ENCODE measurements around the gene RENBP.

RENBP gene

DNA sequence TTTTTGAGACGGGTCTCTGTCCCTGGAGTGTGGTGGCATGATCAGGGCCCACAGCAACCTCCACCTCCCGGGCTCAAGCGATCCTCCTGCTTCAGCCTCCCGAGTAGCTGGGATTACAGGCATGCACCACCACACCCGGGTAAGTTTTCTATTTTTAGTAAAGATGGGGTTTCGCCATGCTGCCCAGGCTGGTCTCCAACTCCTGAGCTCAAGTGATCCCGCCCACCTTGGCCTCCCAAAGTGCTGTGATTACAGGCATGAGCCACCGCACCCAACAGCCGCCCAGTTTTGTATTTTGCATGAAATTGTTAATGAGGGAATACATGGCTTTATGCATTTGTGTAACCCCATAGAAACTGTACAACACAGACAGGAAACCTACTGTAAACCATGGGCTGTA is 15.6 kb downstream of the RENBP start:
- Histone ChIP-seq H3K9me3 (no peaks in the 10 kb centered on the region), H3K4me3 (ENCODE audit: low read depth, low read length) (no peak overlapping the region), H3K36me3 (peaks cover 32% of the 10 kb centered on the region), H3K27me3 (no peaks in the 10 kb centered on the region), H3K4me1 (peaks cover 13% of the 10 kb centered on the region)
- TF ChIP-seq, protein P1, sequence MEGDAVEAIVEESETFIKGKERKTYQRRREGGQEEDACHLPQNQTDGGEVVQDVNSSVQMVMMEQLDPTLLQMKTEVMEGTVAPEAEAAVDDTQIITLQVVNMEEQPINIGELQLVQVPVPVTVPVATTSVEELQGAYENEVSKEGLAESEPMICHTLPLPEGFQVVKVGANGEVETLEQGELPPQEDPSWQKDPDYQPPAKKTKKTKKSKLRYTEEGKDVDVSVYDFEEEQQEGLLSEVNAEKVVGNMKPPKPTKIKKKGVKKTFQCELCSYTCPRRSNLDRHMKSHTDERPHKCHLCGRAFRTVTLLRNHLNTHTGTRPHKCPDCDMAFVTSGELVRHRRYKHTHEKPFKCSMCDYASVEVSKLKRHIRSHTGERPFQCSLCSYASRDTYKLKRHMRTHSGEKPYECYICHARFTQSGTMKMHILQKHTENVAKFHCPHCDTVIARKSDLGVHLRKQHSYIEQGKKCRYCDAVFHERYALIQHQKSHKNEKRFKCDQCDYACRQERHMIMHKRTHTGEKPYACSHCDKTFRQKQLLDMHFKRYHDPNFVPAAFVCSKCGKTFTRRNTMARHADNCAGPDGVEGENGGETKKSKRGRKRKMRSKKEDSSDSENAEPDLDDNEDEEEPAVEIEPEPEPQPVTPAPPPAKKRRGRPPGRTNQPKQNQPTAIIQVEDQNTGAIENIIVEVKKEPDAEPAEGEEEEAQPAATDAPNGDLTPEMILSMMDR (IDR thresholded peaks at IDR 0.05; ENCODE audit: low read depth, low read length), result no peak
- DNase-seq, result no peak

DNA sequence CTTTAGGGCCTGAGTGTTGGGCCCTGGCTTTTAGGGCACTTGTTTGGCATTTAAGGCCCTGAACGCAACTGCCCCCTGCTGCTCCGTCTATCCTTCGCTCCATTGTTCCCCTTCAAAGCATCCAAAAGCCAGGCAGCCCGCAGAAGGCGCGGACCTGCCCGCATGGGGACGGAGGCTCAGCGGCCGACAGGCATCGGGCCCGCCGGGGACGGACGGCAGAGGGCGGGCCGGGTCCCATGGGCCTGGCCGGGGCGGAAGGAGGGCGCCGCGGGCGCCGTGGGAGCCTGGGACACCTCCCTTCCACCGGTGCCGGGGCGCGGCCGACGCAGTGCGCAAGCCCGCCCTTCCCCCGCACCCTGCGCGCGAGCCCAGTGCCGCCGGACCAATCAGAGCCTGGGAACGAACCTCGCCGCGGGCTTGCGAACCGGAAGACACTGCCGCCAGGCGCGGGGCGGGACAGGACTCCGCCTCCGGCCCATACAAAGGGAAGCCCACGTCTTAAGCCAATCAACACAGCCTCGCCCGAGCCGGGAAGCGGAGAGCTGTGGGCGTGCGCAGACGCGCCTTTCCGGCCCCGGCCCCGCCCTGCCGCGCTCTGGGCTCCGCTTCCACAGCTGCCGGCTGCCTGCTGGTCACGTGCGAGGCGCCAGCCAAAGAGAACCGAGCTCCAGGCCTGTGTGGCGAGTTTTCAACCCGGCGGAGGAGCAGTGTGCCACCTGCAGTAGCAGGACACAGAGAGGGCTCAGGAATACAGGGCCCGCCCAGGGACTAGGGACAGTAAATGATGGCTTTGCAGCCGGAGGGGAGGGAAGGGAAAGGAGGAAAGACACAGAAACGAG is 16.3 kb downstream of the RENBP start:
- H3K9me3 ChIP-seq, result no peaks in the 10 kb centered on the region
- peaks cover 30% of the 10 kb centered on the region for H3K36me3 ChIP-seq
- peaks cover 20% of the 10 kb centered on the region for H3K4me1 ChIP-seq
- peak; percentile 94 for DNase-seq
- H3K4me3 ChIP-seq (ENCODE audit: low read depth, low read length), result peak overlapping the region; percentile 64
- no peaks in the 10 kb centered on the region for H3K27me3 ChIP-seq
- TF ChIP-seq, protein P1 (IDR thresholded peaks at IDR 0.05; ENCODE audit: low read depth, low read length), result peak; percentile 30

DNA sequence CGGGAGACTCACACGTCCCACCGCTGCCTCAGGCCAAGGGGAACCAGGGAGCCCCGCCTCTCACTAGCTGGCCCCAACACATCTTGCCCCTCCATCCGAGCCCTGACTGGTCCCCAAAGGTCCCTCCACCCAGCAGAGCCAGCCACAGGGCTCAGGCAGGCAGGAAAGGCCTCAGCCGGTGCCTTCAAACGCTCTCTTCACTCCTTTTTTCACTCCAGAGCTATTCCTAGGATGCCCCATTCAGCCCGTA is 16.8 kb downstream of the RENBP start:
- TF ChIP-seq, protein P1 (IDR thresholded peaks at IDR 0.05; ENCODE audit: low read depth, low read length), result no peak
- no peaks in the 10 kb centered on the region for H3K27me3 ChIP-seq
- no peaks in the 10 kb centered on the region for H3K9me3 ChIP-seq
- peaks cover 27% of the 10 kb centered on the region for H3K36me3 ChIP-seq
- DNase-seq, result no peak
- peak overlapping the region; percentile 64 for H3K4me3 ChIP-seq (ENCODE audit: low read depth, low read length)
- H3K4me1 ChIP-seq, result peaks cover 23% of the 10 kb centered on the region

DNA sequence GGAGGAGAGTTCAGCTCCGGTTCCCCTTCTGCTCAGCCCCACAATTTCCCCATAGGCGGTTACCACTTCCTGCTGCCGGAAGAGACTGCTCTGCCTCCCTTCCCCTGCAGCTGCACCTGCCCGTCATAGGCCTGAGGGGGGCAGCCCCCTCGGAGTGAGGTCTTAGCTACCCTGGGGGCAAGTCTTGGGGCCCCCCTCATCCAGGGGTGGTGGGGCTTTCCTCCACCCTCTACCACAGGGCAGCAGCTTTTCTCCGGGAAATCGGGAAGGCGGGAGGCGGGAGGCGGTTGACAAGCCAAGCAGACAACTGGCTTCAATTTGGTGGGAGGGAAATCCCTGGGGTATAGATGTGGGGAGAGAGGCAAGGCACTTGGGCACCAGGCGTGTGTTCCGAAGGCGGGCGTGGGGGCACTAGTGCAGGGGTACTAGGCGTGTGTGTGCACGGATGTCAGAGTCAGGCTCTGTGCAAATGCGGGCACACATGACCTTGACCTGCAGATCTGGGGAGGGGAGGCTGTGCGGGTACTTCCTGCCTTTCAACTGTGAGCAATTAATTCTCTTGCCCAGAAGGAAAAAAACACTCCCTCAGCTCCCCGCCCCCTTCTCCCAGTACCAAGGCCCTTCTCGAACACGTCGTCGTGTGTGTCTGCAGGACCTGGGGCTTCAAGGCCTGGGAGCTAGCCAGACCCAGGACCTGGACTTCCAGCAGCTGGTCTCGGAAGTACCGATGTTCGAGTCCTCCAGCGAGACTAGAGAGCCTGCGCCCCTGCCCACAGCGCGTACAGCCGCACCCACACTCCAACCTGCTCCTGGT is 17.4 kb downstream of the RENBP start:
- peak overlapping the region; percentile 64 for H3K4me3 ChIP-seq (ENCODE audit: low read depth, low read length)
- H3K4me1 ChIP-seq, result peaks cover 27% of the 10 kb centered on the region
- TF ChIP-seq, protein P1 (IDR thresholded peaks at IDR 0.05; ENCODE audit: low read depth, low read length), result no peak
- no peaks in the 10 kb centered on the region for H3K9me3 ChIP-seq
- H3K36me3 ChIP-seq, result peaks cover 21% of the 10 kb centered on the region
- peak; percentile 70 for DNase-seq
- no peaks in the 10 kb centered on the region for H3K27me3 ChIP-seq

DNA sequence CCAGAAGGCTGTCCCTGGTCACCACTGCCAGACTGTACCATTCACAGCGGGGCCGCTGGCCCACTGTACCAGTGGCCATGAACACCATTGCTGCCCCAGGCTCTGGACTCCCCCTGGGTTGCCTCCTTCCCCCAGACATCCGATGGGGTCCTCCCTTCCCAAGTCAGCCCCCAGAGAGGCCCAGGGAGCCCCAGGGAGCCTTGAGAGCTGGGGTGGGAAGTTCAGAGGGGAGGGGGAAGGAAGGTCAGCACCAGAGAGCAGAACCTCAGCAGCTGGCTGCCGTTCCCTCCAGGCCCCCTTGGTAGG is 17.9 kb downstream of the RENBP start:
- peaks cover 16% of the 10 kb centered on the region for H3K36me3 ChIP-seq
- DNase-seq, result no peak

More for the DNA sequence above, 17.9 kb downstream of the RENBP start:
- TF ChIP-seq, protein P1 (IDR thresholded peaks at IDR 0.05; ENCODE audit: low read depth, low read length), result no peak
- Histone ChIP-seq H3K4me3 (ENCODE audit: low read depth, low read length) (0 out of 2 replicates have a peak overlapping the region, but pooled peaks have one; percentile 8), H3K27me3 (no peaks in the 10 kb centered on the region), H3K9me3 (no peaks in the 10 kb centered on the region), H3K4me1 (peaks cover 32% of the 10 kb centered on the region)
